Small intestine (tissue), 16 donors: Measurements from ENCODE around the gene CAPZA3. TPM values are rescaled to one million over a fixed set of nuclear protein-coding genes. Genes with fewer than 3 reads are reported as not detected.
"Not testable (repeated sequence)": the region's sequence is repeated elsewhere in the genome, so short reads cannot be mapped to it uniquely, and the experiment has no call there.

ENCODE experiments used
- DNase-seq, 2 donors: peaks; one replicate each; pipeline versions ENCODE4 v3.0.0 to v3.0.0-alpha.2; 2013
- FAIRE-seq: peaks from 2 replicates; lab custom pipeline; 2012; peaks lifted over from hg19 to GRCh38; lab: Jason Lieb, UNC
- H3K27ac ChIP-seq, 3 donors: one replicate each; pipeline ENCODE4 v1.5.1; 2013; ENCODE audit warnings: low read length in 2 of 3, mild to moderate bottlenecking in 2 of 3, control low read depth in 1 of 3, inconsistent platforms in 1 of 3, low read depth in 1 of 3, moderate library complexity in 1 of 3
- H3K27me3 ChIP-seq, 3 donors: one replicate each; pipeline ENCODE4 v1.6.1; 2013; ENCODE audit warnings: low read length in 3 of 3, inconsistent platforms in 1 of 3; ENCODE audit not compliant: control insufficient read depth in 3 of 3, insufficient read depth in 3 of 3
- H3K36me3 ChIP-seq, 3 donors: one replicate each; pipeline ENCODE4 v1.6.1; 2013; ENCODE audit warnings: low read length in 3 of 3, inconsistent platforms in 1 of 3, low read depth in 1 of 3, mild to moderate bottlenecking in 1 of 3, moderate library complexity in 1 of 3; ENCODE audit not compliant: control insufficient read depth in 3 of 3, insufficient read depth in 2 of 3
- H3K4me1 ChIP-seq, 3 donors: one replicate each; pipeline ENCODE4 v1.6.1; 2013; ENCODE audit warnings: low read length in 2 of 3, inconsistent platforms in 1 of 3, low read depth in 1 of 3, mild to moderate bottlenecking in 1 of 3, moderate library complexity in 1 of 3; ENCODE audit not compliant: control insufficient read depth in 3 of 3, insufficient read depth in 2 of 3
- H3K4me3 ChIP-seq, 3 donors: one replicate each; pipeline ENCODE4 v1.5.1; 2013; ENCODE audit warnings: low read length in 3 of 3, control low read depth in 1 of 3, inconsistent platforms in 1 of 3, low read depth in 1 of 3, mild to moderate bottlenecking in 1 of 3, moderate library complexity in 1 of 3
- H3K9me3 ChIP-seq, 2 donors: one replicate each; pipeline ENCODE4 v1.6.1; 2013; ENCODE audit warnings: low read depth in 1 of 2, low read length in 1 of 2; ENCODE audit not compliant: control insufficient read depth in 2 of 2, insufficient read depth in 1 of 2
- WGBS, 3 donors: extraction: QIAGEN DNeasy Blood & Tissue Kit; methylation state at CpG; one replicate each; pipeline ENCODE4 v1.1.7; 2013; 5-methylcytosine and 5-hydroxymethylcytosine counted together
- long read RNA-seq, 10 donors: transcript quantifications; one replicate each; lab custom pipeline, GENCODE V29; 2026
- polyA plus RNA-seq, 4 donors: library from polyadenylated mRNA; stranded (reverse) in 3 of 4; unstranded in 1 of 4; fragments of 200-250 nt in 3 of 4; fragments of 120-200 nt in 1 of 4; gene quantifications; one replicate each; pipeline versions ENCODE4 v1.2.1 to v1.2.3, GENCODE V29; 2013
- donor health status: healthy with polysubstance abuse.
- donor health status: control.
- donor health status: control.
- donor health status: Bipolar disorder and iron deficiency.
- donor health status: healthy.

CAPZA3 gene
- polyA plus RNA-seq: under 1 TPM in 1 of 4 donors, not detected in 3; 0.13 TPM
- long read RNA-seq, donor 1: 0 reads
- long read RNA-seq, donor 2: 0 reads
- long read RNA-seq, donor 3: 0 reads
- long read RNA-seq, donor 4: 0 reads
- long read RNA-seq, donor 5: 0 reads
- long read RNA-seq, donor 6: 0 reads
- long read RNA-seq, donor 7: 0 reads
- long read RNA-seq, donor 8: 0 reads
- long read RNA-seq, donor 9: 0 reads
- long read RNA-seq, donor 10: 0 reads

- FAIRE-seq (no peak), DNase-seq (no peak)
- Histone ChIP-seq H3K4me3 (no peak within 1 kb of the TSS), H3K27me3 (no peaks in the 10 kb centered on the region), H3K36me3 (no peaks in the 10 kb centered on the region), H3K27ac (no peak within 1 kb of the TSS), H3K9me3 (peaks cover 0 to 12% of the 10 kb centered on the region in 2 donors), H3K4me1 (no peaks in the 10 kb centered on the region)
- WGBS, 3 donors: 58 to 83% (median 77%) methylated on average over 2 of the region's 2 CpGs
Measured at GRCh38 chr12:18737819-18738218, at the start of gene CAPZA3, which contains the start of gene PLCZ1. Gene CAPZA3, plus strand, starts transcription at chr12:18738119. Its CDS starts 150 bp downstream, at chr12:18738269. Gene PLCZ1, minus strand, starts transcription at chr12:18738012. Its CDS starts 641 bp downstream, at chr12:18737371.

- Histone ChIP-seq H3K4me3 (no peak overlapping the region), H3K27ac (peak overlapping the region in 1 of 3 donors; percentile 50), H3K36me3 (no peaks in the 10 kb centered on the region), H3K4me1 (peaks cover 0 to 5% (median 0%) of the 10 kb centered on the region in 3 donors), H3K9me3 (no peaks in the 10 kb centered on the region), H3K27me3 (no peaks in the 10 kb centered on the region)
- FAIRE-seq (no peak), DNase-seq (peak in 1 of 2 donors; percentile 66)
- WGBS, 3 donors: 29 to 57% (median 37%) methylated on average over 3 of the region's 3 CpGs
Measured at GRCh38 chr12:18689771-18690170, 48.1 kb upstream of the CAPZA3 start.

DNA sequence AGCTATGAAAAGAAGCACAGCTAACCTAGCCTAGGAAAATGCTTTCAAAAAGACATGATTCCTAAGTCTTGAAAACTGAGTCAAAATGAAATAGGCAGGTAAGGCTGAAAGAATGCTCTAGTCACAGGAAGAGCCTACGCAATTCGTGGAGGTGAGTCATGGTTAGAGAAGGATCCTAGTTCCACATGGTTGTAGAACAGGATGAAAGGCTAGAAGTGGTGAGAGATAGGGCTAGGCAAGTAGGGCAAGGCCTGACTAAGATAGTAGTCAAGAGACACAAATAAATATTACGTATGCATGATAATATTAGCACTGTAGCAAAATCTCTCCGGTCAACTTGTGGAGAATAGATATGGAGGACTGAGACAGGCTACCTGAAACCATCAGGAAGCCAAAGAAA is 47.3 kb upstream of the CAPZA3 start:
- peak in 1 of 2 donors; percentile 40 for DNase-seq
- FAIRE-seq: no peak
- 86 to 93% (median 91%) methylated on average over 4 of the region's 4 CpGs for WGBS, 3 donors

GRCh38 chr12:18693986-18694385 is 43.9 kb upstream of the CAPZA3 start:
- not testable (repeated sequence) for DNase-seq, H3K27me3 ChIP-seq, H3K36me3 ChIP-seq, H3K4me3 ChIP-seq, H3K4me1 ChIP-seq, H3K27ac ChIP-seq, H3K9me3 ChIP-seq, FAIRE-seq
- 80 to 83% (median 81%) methylated on average over 5 of the region's 5 CpGs for WGBS, 3 donors

More for the DNA sequence above, 47.3 kb upstream of the CAPZA3 start:
- Histone ChIP-seq H3K4me1 (peaks cover 0 to 5% (median 0%) of the 10 kb centered on the region in 3 donors), H3K4me3 (no peak overlapping the region), H3K27me3 (no peaks in the 10 kb centered on the region), H3K27ac (peak overlapping the region in 1 of 3 donors; percentile 50), H3K36me3 (no peaks in the 10 kb centered on the region), H3K9me3 (no peaks in the 10 kb centered on the region)

GRCh38 chr12:18696971-18697602 is 40.8 kb upstream of the CAPZA3 start:
- FAIRE-seq (peak; percentile 10), DNase-seq (no peak)
- Histone ChIP-seq H3K27ac (no peak overlapping the region), H3K27me3 (no peaks in the 10 kb centered on the region), H3K36me3 (no peaks in the 10 kb centered on the region), H3K9me3 (no peaks in the 10 kb centered on the region), H3K4me1 (peaks cover 0 to 8% (median 0%) of the 10 kb centered on the region in 3 donors), H3K4me3 (no peak overlapping the region)

DNA sequence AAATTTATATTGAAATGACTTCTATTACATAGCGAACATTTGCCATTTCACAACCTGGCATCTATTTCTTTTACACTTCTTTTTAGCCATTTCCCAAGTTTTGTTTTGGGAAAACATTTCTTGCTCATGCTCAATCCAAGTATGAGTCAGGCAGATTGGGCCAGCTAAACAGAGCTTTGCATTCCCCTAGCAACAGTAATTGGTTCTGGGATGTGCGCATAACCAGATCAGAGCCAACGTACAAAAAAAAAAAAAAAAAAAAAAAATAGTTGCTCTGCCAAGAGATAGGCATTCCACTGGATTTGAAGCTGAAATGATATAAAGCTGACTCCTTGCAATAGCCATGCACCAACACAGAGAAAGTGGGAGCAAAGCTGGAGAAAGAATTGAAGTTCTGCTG is 37.6 kb upstream of the CAPZA3 start:
- no peaks in the 10 kb centered on the region for H3K36me3 ChIP-seq
- H3K9me3 ChIP-seq: no peaks in the 10 kb centered on the region
- H3K4me1 ChIP-seq: peaks cover 0 to 20% (median 0%) of the 10 kb centered on the region in 3 donors
- FAIRE-seq: no peak
- 71 to 92% (median 88%) methylated on average over 3 of the region's 3 CpGs for WGBS, 3 donors
- no peak for DNase-seq
- no peak overlapping the region for H3K4me3 ChIP-seq
- H3K27ac ChIP-seq: no peak overlapping the region
- no peaks in the 10 kb centered on the region for H3K27me3 ChIP-seq

DNA sequence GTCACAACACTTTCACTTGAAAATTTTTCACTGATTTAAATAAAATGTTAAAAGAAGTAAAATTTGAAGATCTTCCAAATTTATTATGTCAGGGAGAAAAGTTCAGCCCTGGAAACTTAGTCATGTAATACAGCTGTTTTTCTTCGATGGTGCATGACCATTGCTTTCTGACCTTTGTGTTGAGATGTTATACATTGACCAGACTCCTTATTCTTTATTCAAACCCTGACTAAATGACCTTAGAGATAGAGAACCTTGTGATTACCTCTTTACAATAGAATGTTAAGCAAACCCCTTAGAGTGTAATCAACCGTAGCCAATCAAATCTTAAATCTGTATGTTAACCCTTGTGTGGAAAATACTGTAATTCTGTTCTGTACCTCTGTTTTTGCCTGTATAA is 34.6 kb upstream of the CAPZA3 start:
- H3K27ac ChIP-seq: peak overlapping the region in 1 of 3 donors; percentile 54
- no peak for FAIRE-seq

GRCh38 chr12:18703911-18704310 is 34.0 kb upstream of the CAPZA3 start:
- Histone ChIP-seq H3K27me3 (no peaks in the 10 kb centered on the region), H3K9me3 (peaks cover 0 to 4% of the 10 kb centered on the region in 2 donors), H3K27ac (peak overlapping the region in 1 of 3 donors; percentile 54), H3K4me3 (no peak overlapping the region), H3K4me1 (peaks cover 0 to 17% (median 0%) of the 10 kb centered on the region in 3 donors), H3K36me3 (no peaks in the 10 kb centered on the region)
- DNase-seq: no peak
- FAIRE-seq: no peak
- WGBS, 3 donors: 60 to 73% (median 69%) methylated on average over 2 of the region's 2 CpGs

More for the DNA sequence above, 34.6 kb upstream of the CAPZA3 start:
- peak in 1 of 2 donors; percentile 57 for DNase-seq
- WGBS, 3 donors: 11 to 38% (median 21%) methylated on average over 2 of the region's 2 CpGs
- Histone ChIP-seq H3K4me1 (peaks cover 0 to 18% (median 0%) of the 10 kb centered on the region in 3 donors), H3K4me3 (no peak overlapping the region), H3K9me3 (peaks cover 0 to 4% of the 10 kb centered on the region in 2 donors), H3K36me3 (no peaks in the 10 kb centered on the region), H3K27me3 (no peaks in the 10 kb centered on the region)
